H1 (cell line): ENCODE results near the gene HNF1A. TPM values are rescaled to one million over a fixed set of nuclear protein-coding genes. Genes with fewer than 3 reads are reported as not detected.
A peak's percentile ranks its signal among the peaks of the same experiment; 100 is the strongest.

ENCODE experiments used
- CTCF ChIA-PET: fragments of 300-600 bp; sonication (Branson Sonifier 250); formaldehyde crosslinking; loops from one replicate; lab custom pipeline; 2021; ENCODE audit not compliant: partially characterized antibody; lab: Charles Lee
- POLR2A ChIA-PET: fragments of 300-600 bp; sonication (Branson Sonifier 250); formaldehyde crosslinking; loops from one replicate; lab custom pipeline; 2021; ENCODE audit warnings: inconsistent platforms; ENCODE audit not compliant: partially characterized antibody; lab: Charles Lee
- DNase-seq, 2 experiments: peaks; one replicate each; pipeline versions ENCODE4 v3.0.0 to v3.0.0-alpha.2; 2010 to 2022; ENCODE audit warnings: low spot score in 2 of 2, low read depth in 1 of 2, mixed read lengths in 1 of 2
- FAIRE-seq: peaks from 2 replicates; lab custom pipeline; 2011; peaks lifted over from hg19 to GRCh38; lab: Jason Lieb, UNC
- H2AFZ ChIP-seq: 2 replicates; pipeline ENCODE4 v1.8.1; 2012; ENCODE audit warnings: low read length, inconsistent platforms
- H2AK5ac ChIP-seq: 2 replicates; pipeline ENCODE4 v1.6.1; 2013; ENCODE audit warnings: low read depth, low read length
- H2BK120ac ChIP-seq: replicated peaks from 2 replicates; pipeline ENCODE3; 2013; ENCODE audit warnings: low read depth, low read length, inconsistent platforms
- H2BK12ac ChIP-seq: 2 replicates; pipeline ENCODE4 v1.6.1; 2013; ENCODE audit warnings: low read depth, low read length
- H2BK15ac ChIP-seq: 2 replicates; pipeline ENCODE4 v1.6.1; 2013; ENCODE audit warnings: low read length
- H2BK20ac ChIP-seq: 2 replicates; pipeline ENCODE4 v1.6.1; 2013; ENCODE audit warnings: low read length
- H2BK5ac ChIP-seq: 2 replicates; pipeline ENCODE4 v1.6.1; 2013; ENCODE audit warnings: low read depth, low read length
- H3K14ac ChIP-seq: 2 replicates; pipeline ENCODE4 v1.6.1; 2013; ENCODE audit warnings: inconsistent platforms; ENCODE audit not compliant: insufficient read length
- H3K18ac ChIP-seq: 2 replicates; pipeline ENCODE4 v1.6.1; 2013; ENCODE audit warnings: low read length; ENCODE audit errors: extremely low read depth
- H3K23ac ChIP-seq: 2 replicates; pipeline ENCODE4 v1.6.1; 2013; ENCODE audit warnings: inconsistent platforms; ENCODE audit not compliant: insufficient read length
- H3K23me2 ChIP-seq: 2 replicates; pipeline ENCODE4 v1.6.1; 2013; ENCODE audit warnings: low read depth, low read length
- H3K27ac ChIP-seq: 2 replicates; pipeline ENCODE4 v1.6.1; 2011; ENCODE audit warnings: low read depth, low read length, inconsistent platforms
- H3K27me3 ChIP-seq, 4 experiments: replicated peaks in 1 of 4; 1 replicate in 1 of 4; 2 replicates in 3 of 4; pipeline versions ENCODE4 v1.6.1 to v1.8.1; 2011 to 2013; ENCODE audit warnings: low read length in 3 of 4, mild to moderate bottlenecking in 3 of 4, inconsistent platforms in 2 of 4, mixed read lengths in 2 of 4, moderate library complexity in 1 of 4; ENCODE audit not compliant: control insufficient read depth in 3 of 4, insufficient read depth in 3 of 4; ENCODE audit errors: extremely low read depth in 1 of 4
- H3K36me3 ChIP-seq, 4 experiments: 2 replicates each; pipeline versions ENCODE4 v1.6.1 to v1.8.1; 2011 to 2013; ENCODE audit warnings: mild to moderate bottlenecking in 4 of 4, low read length in 3 of 4, moderate library complexity in 2 of 4, control low read depth in 1 of 4, inconsistent platforms in 1 of 4; ENCODE audit not compliant: insufficient read depth in 4 of 4, control insufficient read depth in 2 of 4
- H3K4ac ChIP-seq: replicated peaks from 2 replicates; pipeline ENCODE3; 2013; ENCODE audit warnings: low read length, low read depth, mixed read lengths, inconsistent platforms; ENCODE audit not compliant: insufficient read length
- H3K4me1 ChIP-seq, 4 experiments: replicated peaks in 1 of 4; 1 replicate in 1 of 4; 2 replicates in 3 of 4; pipeline versions ENCODE4 v1.6.1 to v1.8.1; 2011 to 2013; ENCODE audit warnings: low read length in 3 of 4, inconsistent platforms in 2 of 4, mixed read lengths in 1 of 4; ENCODE audit not compliant: insufficient read depth in 4 of 4, control insufficient read depth in 3 of 4
- H3K4me2 ChIP-seq, 2 experiments: 2 replicates each; pipeline versions ENCODE4 v1.6.1 to v1.8.1; 2011 to 2013; ENCODE audit warnings: low read depth in 2 of 2, low read length in 2 of 2, control low read depth in 1 of 2, inconsistent platforms in 1 of 2, mild to moderate bottlenecking in 1 of 2; ENCODE audit not compliant: insufficient read depth in 1 of 2
- H3K4me3 ChIP-seq, 4 experiments: fragments of 200-600, 300-600 bp in 1 of 4; sonication (generic), shearing (Covaris generic), sonication (Bioruptor Twin) in 1 of 4; 2 replicates each; pipeline versions ENCODE4 v1.5.1 to v1.8.1; 2011 to 2016; ENCODE audit warnings: low read length in 4 of 4, low read depth in 3 of 4, control low read depth in 2 of 4, inconsistent platforms in 2 of 4, mild to moderate bottlenecking in 2 of 4, mixed read lengths in 1 of 4, moderate library complexity in 1 of 4; ENCODE audit not compliant: insufficient read depth in 2 of 4; ENCODE audit errors: extremely low read depth in 1 of 4
- H3K56ac ChIP-seq: replicated peaks from 2 replicates; pipeline ENCODE3; 2013; ENCODE audit warnings: low read depth, mild to moderate bottlenecking, mixed read lengths, low read length, inconsistent platforms; ENCODE audit not compliant: insufficient read length
- H3K79me1 ChIP-seq: 2 replicates; pipeline ENCODE4 v1.6.1; 2013; ENCODE audit warnings: low read depth, low read length, control low read depth
- H3K79me2 ChIP-seq, 2 experiments: 2 replicates each; pipeline versions ENCODE4 v1.6.1 to v1.8.1; 2012 to 2013; ENCODE audit warnings: low read length in 2 of 2, mild to moderate bottlenecking in 2 of 2, inconsistent platforms in 1 of 2; ENCODE audit not compliant: insufficient read depth in 2 of 2, control insufficient read depth in 1 of 2
- H3K9ac ChIP-seq, 4 experiments: replicated peaks in 1 of 4; 1 replicate in 1 of 4; 2 replicates in 3 of 4; pipeline versions ENCODE4 v1.6.1 to v1.8.1; 2011 to 2013; ENCODE audit warnings: low read depth in 3 of 4, low read length in 3 of 4, control low read depth in 2 of 4, mild to moderate bottlenecking in 2 of 4, moderate library complexity in 2 of 4, inconsistent platforms in 1 of 4; ENCODE audit errors: extremely low read depth in 1 of 4
- H3K9me3 ChIP-seq, 2 experiments: 2 replicates each; pipeline versions ENCODE4 v1.6.1 to v1.8.1; 2012 to 2013; ENCODE audit warnings: mild to moderate bottlenecking in 2 of 2, moderate library complexity in 2 of 2, control low read depth in 1 of 2, inconsistent platforms in 1 of 2, low read depth in 1 of 2, low read length in 1 of 2, mixed read lengths in 1 of 2; ENCODE audit not compliant: insufficient read depth in 2 of 2
- H4K20me1 ChIP-seq, 2 experiments: replicated peaks in 1 of 2; 2 replicates each; pipeline versions ENCODE3 to v1.8.1; 2011 to 2013; ENCODE audit warnings: inconsistent platforms in 2 of 2, low read length in 2 of 2, mild to moderate bottlenecking in 1 of 2; ENCODE audit not compliant: insufficient read depth in 2 of 2, control insufficient read depth in 1 of 2
- H4K5ac ChIP-seq: 2 replicates; pipeline ENCODE4 v1.6.1; 2013; ENCODE audit warnings: low read length, low read depth, mixed read lengths, inconsistent platforms; ENCODE audit not compliant: insufficient read length
- H4K8ac ChIP-seq: 2 replicates; pipeline ENCODE4 v1.8.0; 2013; ENCODE audit warnings: mild to moderate bottlenecking, moderate library complexity, low read length, inconsistent platforms; ENCODE audit not compliant: insufficient read depth; ENCODE audit errors: extremely low read depth
- H4K91ac ChIP-seq: replicated peaks from 2 replicates; pipeline ENCODE3; 2013; ENCODE audit warnings: low read length, mixed read lengths, inconsistent platforms; ENCODE audit not compliant: insufficient read length
- HDAC2 ChIP-seq, 2 experiments: fragments of 300-600 bp in 1 of 2; sonication (generic) in 1 of 2; IDR thresholded peaks; 2 replicates each; pipeline ENCODE4 v1.6.1; 2011 to 2012; ENCODE audit warnings: low read depth in 2 of 2, low read length in 2 of 2, mild to moderate bottlenecking in 2 of 2, moderate library complexity in 2 of 2, borderline replicate concordance in 1 of 2, inconsistent platforms in 1 of 2
- KDM4A ChIP-seq: IDR thresholded peaks from one replicate; pipeline ENCODE4 v1.7.1; 2012; ENCODE audit warnings: low read depth, mild to moderate bottlenecking, moderate library complexity, low read length, inconsistent platforms; ENCODE audit not compliant: severe bottlenecking
- NRF1 ChIP-seq: IDR thresholded peaks from 2 replicates; pipeline ENCODE4 v1.6.1; 2011; ENCODE audit warnings: mild to moderate bottlenecking, low read depth, low read length, improper control_type of control experiment
- RAD21 ChIP-seq, 2 experiments: IDR thresholded peaks in 1 of 2; conservative IDR thresholded peaks in 1 of 2; 2 replicates each; pipeline ENCODE4 v1.6.1; 2011; ENCODE audit warnings: low read depth in 2 of 2, low read length in 2 of 2, improper control_type of control experiment in 1 of 2, inconsistent platforms in 1 of 2, mild to moderate bottlenecking in 1 of 2, moderate library complexity in 1 of 2
- WGBS, 2 experiments: shearing (Covaris generic) in 1 of 2; methylation state at CpG; one replicate each; pipeline versions ENCODE4 v1.1.6 to v1.1.7; 2013 to 2015; ENCODE audit warnings: low lambda C conversion rate in 2 of 2, mixed read lengths in 2 of 2, inconsistent platforms in 1 of 2, low coverage in 1 of 2, missing lambda C conversion rate in 1 of 2; ENCODE audit not compliant: insufficient replicate concordance in 2 of 2, insufficient coverage in 1 of 2, insufficient read length in 1 of 2; ENCODE audit errors: extremely low coverage in 1 of 2, missing lambda C conversion rate in 1 of 2; 5-methylcytosine and 5-hydroxymethylcytosine counted together
- polyA plus RNA-seq, 7 experiments: library from polyadenylated mRNA; depleted of rRNA in 3 of 7; stranded (reverse) in 5 of 7; unstranded in 2 of 7; fragments of >200 nt in 5 of 7; fragments of 200-250 nt in 2 of 7; gene quantifications; 1 replicate in 5 of 7; 2 replicates in 1 of 7; 4 replicates in 1 of 7; pipeline versions ENCODE4 v1.2.1 to v1.2.3, GENCODE V29; 2011 to 2013; ENCODE audit warnings: missing spikeins in 2 of 7, mixed read lengths in 2 of 7
- total RNA-seq: library from RNA; stranded (reverse); fragmentation: NEBNext Ultra II Directional; extraction: Animal tissue kit (Norgen Biotek cat#: 25700); gene quantifications from 2 replicates; pipeline ENCODE4 v1.2.1, GENCODE V29; 2021

Gene HNF1A
- total and polyA plus RNA-seq, 2 of the 8 experiments (the other 6 are each of a cell fraction or from before 2014, with no cell fraction given), result not detected

DNA sequence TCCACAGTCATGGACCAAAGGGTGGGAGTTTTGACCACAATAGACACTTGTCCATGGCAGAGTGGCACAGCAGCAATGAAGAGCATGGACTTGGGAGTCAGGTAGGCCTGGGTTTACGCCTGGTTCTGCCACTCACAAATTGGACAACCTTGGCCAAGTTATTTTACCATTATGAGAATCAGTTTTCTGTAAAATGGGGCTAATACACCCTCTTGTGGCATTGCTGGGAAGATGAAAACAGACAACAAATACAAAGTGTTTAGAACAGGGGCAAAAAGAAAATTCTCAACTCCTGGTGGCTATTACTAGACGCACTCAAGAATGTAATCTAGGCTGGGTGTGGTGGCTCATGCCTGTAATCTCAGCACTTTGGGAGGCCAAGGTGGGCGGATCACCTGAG, 35.4 kb downstream of the HNF1A start:
- Histone ChIP-seq H2BK12ac (no peak overlapping the region), H3K4ac (no peak overlapping the region), H2BK15ac (no peak overlapping the region), H3K9me3 (no peaks in the 10 kb centered on the region), H4K91ac (no peak overlapping the region), H3K36me3 (peaks cover 10 to 18% (median 14%) of the 10 kb centered on the region in 4 experiments), H3K27ac (no peak overlapping the region), H3K23me2 (peaks cover 3% of the 10 kb centered on the region; the same call in 1 of the 2 replicates), H3K27me3 (no peaks in the 10 kb centered on the region), H3K4me3 (no peak overlapping the region), H2AFZ (no peak overlapping the region), H3K9ac (no peak overlapping the region), H2BK5ac (no peak overlapping the region), H2BK20ac (no peak overlapping the region), H3K18ac (no peak overlapping the region), H3K23ac (no peak overlapping the region), H3K4me1 (peaks cover 0 to 4% (median 3%) of the 10 kb centered on the region in 4 experiments; a peak in 5 of 7 replicates), H3K14ac (no peak overlapping the region), H3K79me1 (no peaks in the 10 kb centered on the region; the same call in none of the 2 replicates), H2BK120ac (no peak overlapping the region), H2AK5ac (no peak overlapping the region), H3K56ac (no peak overlapping the region)
- CTCF ChIA-PET, result interaction anchor here (0.9 to 1.3 kb wide), 4 partner anchors 8 to 209 kb away, joined by 3 to 5 read pairs (median 4); no protein-coding TSS in a partner anchor
- WGBS, 2 experiments, result 80% methylated on average over 3 of the region's 3 CpGs; no CpG with 5 or more reads in 1 of the 2 experiments
- DNase-seq (no peak), FAIRE-seq (no peak)
- TF ChIP-seq RAD21 (IDR thresholded peaks at IDR 0.05 in 1 of 2, conservative IDR thresholded peaks at IDR 0.05 in 1 of 2; ENCODE audit: low read depth in 2 of 2, low read length in 2 of 2) (0 out of 4 replicates have a peak, but pooled peaks of 1 of the 2 experiments have one; percentile 6), HDAC2 (IDR thresholded peaks at IDR 0.05; ENCODE audit: borderline replicate concordance in 1 of 2, low read depth in 2 of 2, low read length in 2 of 2) (no peak), NRF1 (no peak), KDM4A (no peak)
- TF ChIP-seq, all 59 proteins: peak for 1
- H4K8ac ChIP-seq, result no peak overlapping the region
- POLR2A ChIA-PET, result no interaction called here
- H3K4me2 ChIP-seq, result no peak overlapping the region
- H4K20me1 ChIP-seq, result peaks cover 2% of the 10 kb centered on the region in 2 experiments
- no peak overlapping the region for H4K5ac ChIP-seq
- H3K79me2 ChIP-seq, result peaks cover 0 to 13% of the 10 kb centered on the region in 2 experiments; a peak in 3 of 4 replicates
